HEK293 (cell line): ENCODE data around the gene JUP.

Experiments
- CTCF ChIA-PET: fragments of 350-600 bp; formaldehyde crosslinking; extraction: SDS; loops from one replicate; lab custom pipeline; 2021; ENCODE audit warnings: antibody characterized with exemption; lab: Yijun Ruan, JAX
- POLR2A ChIA-PET: fragments of 300-600 bp; formaldehyde crosslinking; extraction: SDS; loops from one replicate; lab custom pipeline; 2020; ENCODE audit warnings: antibody characterized with exemption, inconsistent platforms; lab: Yijun Ruan, JAX
- H3K27ac ChIP-seq: fragments of 200-500 bp; sonication (Bioruptor generic); 2 replicates; pipeline ENCODE4 v1.5.1; 2014; ENCODE audit warnings: low read depth, low read length, control low read depth, inconsistent platforms; ENCODE audit errors: extremely low read depth
- H3K36me3 ChIP-seq, 2 experiments: fragments of 200-500 bp in 1 of 2; sonication (Bioruptor generic) in 1 of 2; 1 replicate in 1 of 2; 2 replicates in 1 of 2; pipeline ENCODE4 v1.5.1; 2014 to 2017; ENCODE audit warnings: inconsistent platforms in 2 of 2, low read length in 2 of 2; ENCODE audit not compliant: control insufficient read depth in 2 of 2, insufficient read depth in 1 of 2
- H3K4me1 ChIP-seq: fragments of 200-500 bp; sonication (Bioruptor generic); 2 replicates; pipeline ENCODE4 v1.5.1; 2014; ENCODE audit warnings: mild to moderate bottlenecking, low read length, inconsistent platforms; ENCODE audit not compliant: control insufficient read depth, insufficient read depth
- H3K4me3 ChIP-seq: 2 replicates; pipeline ENCODE4 v1.5.1; 2011; ENCODE audit warnings: low read depth, mild to moderate bottlenecking, control low read depth, low read length, moderate library complexity
- H3K9me3 ChIP-seq: fragments of 200-500 bp; sonication (Bioruptor generic); 2 replicates; pipeline ENCODE4 v1.5.1; 2014; ENCODE audit warnings: low read depth, low read length, inconsistent platforms; ENCODE audit not compliant: control insufficient read depth, insufficient read depth
- SCRT2 ChIP-seq: fragments of 450-650 bp; formaldehyde crosslinking; IDR thresholded peaks from 2 replicates; pipeline ENCODE4 v1.5.1; 2016; ENCODE audit warnings: missing biosample characterization, missing genetic modification characterization
- ZBTB10 ChIP-seq: fragments of 450-650 bp; formaldehyde crosslinking; IDR thresholded peaks from 2 replicates; pipeline ENCODE4 v1.5.1; 2016; ENCODE audit warnings: missing biosample characterization, missing genetic modification characterization
- ZNF121 ChIP-seq: fragments of 450-650 bp; formaldehyde crosslinking; IDR thresholded peaks from 2 replicates; pipeline ENCODE4 v1.5.1; 2016; ENCODE audit warnings: missing biosample characterization, missing genetic modification characterization
- ZNF132 ChIP-seq: fragments of 450-650 bp; formaldehyde crosslinking; IDR thresholded peaks from 2 replicates; pipeline ENCODE4 v1.5.1; 2017; ENCODE audit warnings: missing biosample characterization, missing genetic modification characterization, borderline replicate concordance
- ZNF174 ChIP-seq: fragments of 450-650 bp; formaldehyde crosslinking; IDR thresholded peaks from 2 replicates; pipeline ENCODE4 v1.5.0; 2017; ENCODE audit warnings: missing biosample characterization, mild to moderate bottlenecking, missing genetic modification characterization
- ZNF341 ChIP-seq: fragments of 450-650 bp; formaldehyde crosslinking; IDR thresholded peaks from 2 replicates; pipeline ENCODE4; 2016; ENCODE audit warnings: low read depth, missing biosample characterization, missing genetic modification characterization
- ZNF366 ChIP-seq: fragments of 450-650 bp; formaldehyde crosslinking; conservative IDR thresholded peaks from 2 replicates; pipeline ENCODE4 v1.5.1; 2016; ENCODE audit warnings: missing biosample characterization, missing genetic modification characterization
- ZNF37A ChIP-seq: fragments of 450-650 bp; IDR thresholded peaks from 2 replicates; pipeline ENCODE4 v1.5.1; 2018; ENCODE audit warnings: missing biosample characterization, missing genetic modification characterization
- ZNF544 ChIP-seq: fragments of 450-650 bp; formaldehyde crosslinking; IDR thresholded peaks from 2 replicates; pipeline ENCODE4 v1.5.0; 2017; ENCODE audit warnings: missing biosample characterization, missing genetic modification characterization
- ZNF596 ChIP-seq: fragments of 450-650 bp; IDR thresholded peaks from 2 replicates; pipeline ENCODE4 v1.5.0; 2018; ENCODE audit warnings: missing biosample characterization, mild to moderate bottlenecking, missing genetic modification characterization, moderate library complexity
- ZNF621 ChIP-seq: fragments of 450-650 bp; formaldehyde crosslinking; IDR thresholded peaks from 2 replicates; pipeline ENCODE4 v1.5.1; 2017; ENCODE audit warnings: missing biosample characterization, missing genetic modification characterization
- ZNF747 ChIP-seq: fragments of 450-650 bp; formaldehyde crosslinking; IDR thresholded peaks from 2 replicates; pipeline ENCODE4 v1.5.1; 2016; ENCODE audit warnings: missing biosample characterization, missing genetic modification characterization
- ZSCAN4 ChIP-seq: fragments of 450-650 bp; formaldehyde crosslinking; IDR thresholded peaks from 2 replicates; pipeline ENCODE4 v1.5.1; 2017; ENCODE audit warnings: missing biosample characterization, missing genetic modification characterization
- TF ChIP-seq, protein P1 (sequence below): fragments of 450-650 bp; formaldehyde crosslinking; IDR thresholded peaks from 2 replicates; pipeline ENCODE4 v1.5.1; 2016; ENCODE audit warnings: missing biosample characterization, missing genetic modification characterization
- TF ChIP-seq, protein P2 (sequence below): fragments of 450-650 bp; IDR thresholded peaks from 2 replicates; pipeline ENCODE4 v1.5.1; 2018; ENCODE audit warnings: missing biosample characterization, missing genetic modification characterization

JUP gene

GRCh38 chr17:41781404-41782110, 5.0 kb downstream of the JUP start:
- POLR2A ChIA-PET, result interaction anchor here (0.6 to 1.6 kb wide), 4 partner anchors 12 to 414 kb away, joined by 3 to 8 read pairs (median 5); no protein-coding TSS in a partner anchor
- H3K9me3 ChIP-seq, result no peaks in the 10 kb centered on the region
- CTCF ChIA-PET, result interaction anchor here (0.6 to 1.1 kb wide), 4 partner anchors 20 to 146 kb away, joined by 3 to 5 read pairs (median 4); no protein-coding TSS in a partner anchor
- peaks cover 21% of the 10 kb centered on the region for H3K4me1 ChIP-seq
- TF ChIP-seq ZNF621 (tag by site-specific recombination) (no peak), ZNF366 (tag by site-specific recombination) (no peak), ZNF37A (tag by site-specific recombination) (no peak), ZNF596 (tag by site-specific recombination) (no peak), ZNF747 (no peak), SCRT2 (tag by site-specific recombination) (no peak), ZBTB10 (no peak), ZNF132 (no peak), ZNF341 (no peak), ZSCAN4 (tag by site-specific recombination) (no peak), ZNF544 (tag by site-specific recombination) (no peak)
- TF ChIP-seq, protein P1, sequence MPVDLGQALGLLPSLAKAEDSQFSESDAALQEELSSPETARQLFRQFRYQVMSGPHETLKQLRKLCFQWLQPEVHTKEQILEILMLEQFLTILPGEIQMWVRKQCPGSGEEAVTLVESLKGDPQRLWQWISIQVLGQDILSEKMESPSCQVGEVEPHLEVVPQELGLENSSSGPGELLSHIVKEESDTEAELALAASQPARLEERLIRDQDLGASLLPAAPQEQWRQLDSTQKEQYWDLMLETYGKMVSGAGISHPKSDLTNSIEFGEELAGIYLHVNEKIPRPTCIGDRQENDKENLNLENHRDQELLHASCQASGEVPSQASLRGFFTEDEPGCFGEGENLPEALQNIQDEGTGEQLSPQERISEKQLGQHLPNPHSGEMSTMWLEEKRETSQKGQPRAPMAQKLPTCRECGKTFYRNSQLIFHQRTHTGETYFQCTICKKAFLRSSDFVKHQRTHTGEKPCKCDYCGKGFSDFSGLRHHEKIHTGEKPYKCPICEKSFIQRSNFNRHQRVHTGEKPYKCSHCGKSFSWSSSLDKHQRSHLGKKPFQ (tag by site-specific recombination), result no peak
- H3K27ac ChIP-seq, result no peak overlapping the region
- H3K36me3 ChIP-seq, result peaks cover 0 to 12% of the 10 kb centered on the region in 2 experiments; a peak in 2 of 3 replicates
- no peak overlapping the region for H3K4me3 ChIP-seq

- H3K9me3 ChIP-seq, result no peaks in the 10 kb centered on the region
- peaks cover 17% of the 10 kb centered on the region for H3K4me1 ChIP-seq
- TF ChIP-seq, protein P2, sequence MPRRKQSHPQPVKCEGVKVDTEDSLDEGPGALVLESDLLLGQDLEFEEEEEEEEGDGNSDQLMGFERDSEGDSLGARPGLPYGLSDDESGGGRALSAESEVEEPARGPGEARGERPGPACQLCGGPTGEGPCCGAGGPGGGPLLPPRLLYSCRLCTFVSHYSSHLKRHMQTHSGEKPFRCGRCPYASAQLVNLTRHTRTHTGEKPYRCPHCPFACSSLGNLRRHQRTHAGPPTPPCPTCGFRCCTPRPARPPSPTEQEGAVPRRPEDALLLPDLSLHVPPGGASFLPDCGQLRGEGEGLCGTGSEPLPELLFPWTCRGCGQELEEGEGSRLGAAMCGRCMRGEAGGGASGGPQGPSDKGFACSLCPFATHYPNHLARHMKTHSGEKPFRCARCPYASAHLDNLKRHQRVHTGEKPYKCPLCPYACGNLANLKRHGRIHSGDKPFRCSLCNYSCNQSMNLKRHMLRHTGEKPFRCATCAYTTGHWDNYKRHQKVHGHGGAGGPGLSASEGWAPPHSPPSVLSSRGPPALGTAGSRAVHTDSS (tag by site-specific recombination), result no peak
- TF ChIP-seq ZNF121 (tag by site-specific recombination) (peak; percentile 60; the same call in 1 of the 2 replicates), ZNF174 (tag by site-specific recombination) (no peak)
- ChIA-PET POLR2A (interaction anchor here (0.7 to 1.2 kb wide), 3 partner anchors 11 to 1648 kb away, joined by 3 to 6 read pairs (median 3); partner anchors contain the start of gene HAP1), CTCF (interaction anchor here (0.5 to 1.8 kb wide), 4 partner anchors 9 to 43 kb away, joined by 3 to 6 read pairs (median 3); no protein-coding TSS in a partner anchor)
- H3K36me3 ChIP-seq, result peaks cover 0 to 28% of the 10 kb centered on the region in 2 experiments; a peak in 2 of 3 replicates
- H3K27ac ChIP-seq, result no peak overlapping the region
- H3K4me3 ChIP-seq, result no peak overlapping the region
Measured at GRCh38 chr17:41779954-41780353, 6.6 kb downstream of the JUP start.
